Gastrocnemius medialis (tissue), 4 donors: ENCODE data around the gene SLC8A3. TPM values are rescaled to one million over a fixed set of nuclear protein-coding genes. Genes with fewer than 3 reads are reported as not detected.

Source experiments
- ATAC-seq, 2 donors: fragments of 150-250 bp; one replicate each; pipeline ENCODE4 v1.9.1; 2016
- DNase-seq, 2 donors: peaks; one replicate each; pipeline ENCODE4 v3.0.0-alpha.2; 2019
- H3K27ac ChIP-seq, 4 donors: fragments of 200-600 bp; sonication (generic); 1 replicate in 1 of 4; 2 replicates in 3 of 4; pipeline ENCODE4 v1.5.1; 2016 to 2018; ENCODE audit warnings: mild to moderate bottlenecking in 2 of 4, moderate library complexity in 1 of 4
- H3K27me3 ChIP-seq, 3 donors: fragments of 200-600 bp; sonication (generic) in 2 of 3; 1 replicate in 1 of 3; 2 replicates in 2 of 3; pipeline versions ENCODE4 v1.5.1 to v1.6.0; 2016 to 2019; ENCODE audit warnings: mild to moderate bottlenecking in 1 of 3, moderate library complexity in 1 of 3
- H3K36me3 ChIP-seq, 2 donors: fragments of 200-600 bp; sonication (generic) in 1 of 2; one replicate each; pipeline ENCODE4 v1.5.1; 2017 to 2018
- H3K4me1 ChIP-seq, 2 donors: fragments of 200-600 bp; sonication (generic) in 1 of 2; one replicate each; pipeline ENCODE4 v1.5.1; 2016 to 2017; ENCODE audit warnings: mild to moderate bottlenecking in 2 of 2
- H3K4me3 ChIP-seq, 4 donors: fragments of 200-600 bp; sonication (generic) in 3 of 4; 1 replicate in 1 of 4; 2 replicates in 3 of 4; pipeline ENCODE4 v1.5.1; 2016 to 2019; ENCODE audit warnings: mild to moderate bottlenecking in 2 of 4
- H3K9me3 ChIP-seq, 3 donors: fragments of 200-600 bp; sonication (generic) in 2 of 3; 1 replicate in 1 of 3; 2 replicates in 2 of 3; pipeline ENCODE4 v1.5.1; 2016 to 2019
- POLR2A ChIP-seq, 2 donors: fragments of 450-650 bp; IDR thresholded peaks; one replicate each; pipeline ENCODE4 v1.6.1; 2017; ENCODE audit warnings: antibody characterized with exemption in 2 of 2, mild to moderate bottlenecking in 2 of 2, moderate library complexity in 2 of 2
- in situ Hi-C, 4 donors: fragments of 200-750 bp; cut with MboI; loops; one replicate each; pipeline versions ENCODE4 v1.15.0 to v1.8.0; 2017; ENCODE audit warnings: low sequenced_read_pairs in 4 of 4
- intact Hi-C: fragments of 100-400 bp; cut with DNase I; formaldehyde crosslinking; loops from one replicate; pipeline ENCODE4 v1.15.1; 2023; ENCODE audit warnings: low total_unique reads
- total RNA-seq, 4 donors: library from RNA; depleted of rRNA; stranded (reverse); fragments of >200 nt; gene quantifications; one replicate each; pipeline versions ENCODE4 v1.1.0 to v1.2.3, GENCODE V29; 2016
- TF ChIP-seq, protein P1 (sequence below), 5 experiments: fragments of 450-650 bp in 3 of 5; fragments of 200-600 bp in 2 of 5; sonication (generic) in 2 of 5; IDR thresholded peaks in 4 of 5; conservative IDR thresholded peaks in 1 of 5; 1 replicate in 4 of 5; 2 replicates in 1 of 5; pipeline ENCODE4 v1.5.1; 2016 to 2019; ENCODE audit warnings: antibody characterized with exemption in 5 of 5, mild to moderate bottlenecking in 3 of 5, moderate library complexity in 3 of 5

SLC8A3 gene
- total RNA-seq, 4 donors from 2014 or later, result 8.5 to 14.1 (median 12.6) TPM

GRCh38 chr14:70213721-70214282 is 25.1 kb upstream of the SLC8A3 start:
- ATAC-seq (no peak), DNase-seq (no peak)
- no peak overlapping the region for H3K4me3 ChIP-seq
- no peaks in the 10 kb centered on the region for H3K4me1 ChIP-seq
- H3K27ac ChIP-seq, result no peak overlapping the region
- no peaks in the 10 kb centered on the region for H3K9me3 ChIP-seq
- H3K27me3 ChIP-seq, result no peaks in the 10 kb centered on the region
- no peaks in the 10 kb centered on the region for H3K36me3 ChIP-seq
- intact Hi-C loops (no loop called here), in situ Hi-C loops (no loop called here)
- TF ChIP-seq POLR2A (IDR thresholded peaks at IDR 0.05), result no peak
- TF ChIP-seq, protein P1, sequence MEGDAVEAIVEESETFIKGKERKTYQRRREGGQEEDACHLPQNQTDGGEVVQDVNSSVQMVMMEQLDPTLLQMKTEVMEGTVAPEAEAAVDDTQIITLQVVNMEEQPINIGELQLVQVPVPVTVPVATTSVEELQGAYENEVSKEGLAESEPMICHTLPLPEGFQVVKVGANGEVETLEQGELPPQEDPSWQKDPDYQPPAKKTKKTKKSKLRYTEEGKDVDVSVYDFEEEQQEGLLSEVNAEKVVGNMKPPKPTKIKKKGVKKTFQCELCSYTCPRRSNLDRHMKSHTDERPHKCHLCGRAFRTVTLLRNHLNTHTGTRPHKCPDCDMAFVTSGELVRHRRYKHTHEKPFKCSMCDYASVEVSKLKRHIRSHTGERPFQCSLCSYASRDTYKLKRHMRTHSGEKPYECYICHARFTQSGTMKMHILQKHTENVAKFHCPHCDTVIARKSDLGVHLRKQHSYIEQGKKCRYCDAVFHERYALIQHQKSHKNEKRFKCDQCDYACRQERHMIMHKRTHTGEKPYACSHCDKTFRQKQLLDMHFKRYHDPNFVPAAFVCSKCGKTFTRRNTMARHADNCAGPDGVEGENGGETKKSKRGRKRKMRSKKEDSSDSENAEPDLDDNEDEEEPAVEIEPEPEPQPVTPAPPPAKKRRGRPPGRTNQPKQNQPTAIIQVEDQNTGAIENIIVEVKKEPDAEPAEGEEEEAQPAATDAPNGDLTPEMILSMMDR (IDR thresholded peaks at IDR 0.05 in 4 of 5, conservative IDR thresholded peaks at IDR 0.05 in 1 of 5), result no peak

GRCh38 chr14:70212752-70213151 is 24.0 kb upstream of the SLC8A3 start:
- no peak for TF ChIP-seq POLR2A (IDR thresholded peaks at IDR 0.05)
- TF ChIP-seq, protein P1 (IDR thresholded peaks at IDR 0.05 in 4 of 5, conservative IDR thresholded peaks at IDR 0.05 in 1 of 5), result no peak
- ATAC-seq (no peak), DNase-seq (no peak)
- no peaks in the 10 kb centered on the region for H3K9me3 ChIP-seq
- H3K4me1 ChIP-seq, result no peaks in the 10 kb centered on the region
- no peak overlapping the region for H3K4me3 ChIP-seq
- in situ Hi-C loops (no loop called here), intact Hi-C loops (no loop called here)
- H3K36me3 ChIP-seq, result no peaks in the 10 kb centered on the region
- H3K27me3 ChIP-seq, result no peaks in the 10 kb centered on the region
- no peak overlapping the region for H3K27ac ChIP-seq

- intact Hi-C loops (loop anchor here (10.0 kb wide), 1 partner anchor 394 kb away; no protein-coding TSS in a partner anchor), in situ Hi-C loops (no loop called here)
- Histone ChIP-seq H3K36me3 (no peaks in the 10 kb centered on the region), H3K27me3 (no peaks in the 10 kb centered on the region), H3K27ac (no peak overlapping the region), H3K4me3 (no peak overlapping the region), H3K4me1 (no peaks in the 10 kb centered on the region), H3K9me3 (no peaks in the 10 kb centered on the region)
- ATAC-seq (no peak), DNase-seq (no peak)
- TF ChIP-seq, protein P1 (IDR thresholded peaks at IDR 0.05 in 4 of 5, conservative IDR thresholded peaks at IDR 0.05 in 1 of 5), result no peak
- TF ChIP-seq POLR2A (IDR thresholded peaks at IDR 0.05), result no peak
These were observed 19.6 kb upstream of the SLC8A3 start for GRCh38 chr14:70208380-70208779.

GRCh38 chr14:70203686-70204085 is 14.9 kb upstream of the SLC8A3 start:
- no peaks in the 10 kb centered on the region for H3K36me3 ChIP-seq
- no peak overlapping the region for H3K27ac ChIP-seq
- H3K4me3 ChIP-seq, result no peak overlapping the region
- no peak for TF ChIP-seq POLR2A (IDR thresholded peaks at IDR 0.05)
- TF ChIP-seq, protein P1 (IDR thresholded peaks at IDR 0.05 in 4 of 5, conservative IDR thresholded peaks at IDR 0.05 in 1 of 5), result no peak
- in situ Hi-C loops (no loop called here), intact Hi-C loops (loop anchor here (10.0 kb wide), 1 partner anchor 389 kb away; no protein-coding TSS in a partner anchor)
- no peaks in the 10 kb centered on the region for H3K4me1 ChIP-seq
- H3K9me3 ChIP-seq, result no peaks in the 10 kb centered on the region
- ATAC-seq, result no peak
- no peaks in the 10 kb centered on the region for H3K27me3 ChIP-seq
- no peak for DNase-seq

- no peaks in the 10 kb centered on the region for H3K4me1 ChIP-seq
These were observed 13.2 kb upstream of the SLC8A3 start for GRCh38 chr14:70201994-70202393.

More at GRCh38 chr14:70201994-70202393, 13.2 kb upstream of the SLC8A3 start:
- in situ Hi-C loops (no loop called here), intact Hi-C loops (loop anchor here (10.0 kb wide), 1 partner anchor 387 kb away; no protein-coding TSS in a partner anchor)
- ATAC-seq (no peak), DNase-seq (no peak)
- H3K36me3 ChIP-seq, result no peaks in the 10 kb centered on the region
- no peak overlapping the region for H3K4me3 ChIP-seq
- no peaks in the 10 kb centered on the region for H3K27me3 ChIP-seq
- TF ChIP-seq, protein P1 (IDR thresholded peaks at IDR 0.05 in 4 of 5, conservative IDR thresholded peaks at IDR 0.05 in 1 of 5), result no peak
- no peak for TF ChIP-seq POLR2A (IDR thresholded peaks at IDR 0.05)
- no peak overlapping the region for H3K27ac ChIP-seq
- H3K9me3 ChIP-seq, result no peaks in the 10 kb centered on the region
